GM19193 (cell line): ENCODE results near the gene FGD5.

Experiments used
- POLR2A ChIP-seq: IDR thresholded peaks from 4 replicates; pipeline ENCODE4 v1.6.1; 2011; ENCODE audit not compliant: insufficient read depth, insufficient read length; ENCODE audit errors: extremely low read depth

Gene FGD5

GRCh38 chr3:14799146-14799545 is 19.6 kb upstream of the FGD5 start:
- TF ChIP-seq POLR2A = no peak

- TF ChIP-seq POLR2A = no peak
Observed at GRCh38 chr3:14801031-14801430, 17.7 kb upstream of the FGD5 start.

GRCh38 chr3:14801668-14802380 is 16.9 kb upstream of the FGD5 start:
- no peak for TF ChIP-seq POLR2A

- TF ChIP-seq POLR2A = no peak
Observed at GRCh38 chr3:14802381-14802731, 16.4 kb upstream of the FGD5 start.

GRCh38 chr3:14803101-14803980 is 15.4 kb upstream of the FGD5 start:
- TF ChIP-seq POLR2A = no peak

- no peak for TF ChIP-seq POLR2A
Observed at GRCh38 chr3:14803981-14804834, 14.6 kb upstream of the FGD5 start.

GRCh38 chr3:14804835-14805780 is 13.7 kb upstream of the FGD5 start:
- no peak for TF ChIP-seq POLR2A

GRCh38 chr3:14805961-14806537 is 12.7 kb upstream of the FGD5 start:
- no peak for TF ChIP-seq POLR2A

- no peak for TF ChIP-seq POLR2A
Observed at GRCh38 chr3:14806641-14807263, 12.0 kb upstream of the FGD5 start.

- no peak for TF ChIP-seq POLR2A
Observed at GRCh38 chr3:14808025-14808424, 10.7 kb upstream of the FGD5 start.

- TF ChIP-seq POLR2A = no peak
Observed at GRCh38 chr3:14808502-14809266, 10.1 kb upstream of the FGD5 start.

GRCh38 chr3:14810070-14810791 is 8.5 kb upstream of the FGD5 start:
- TF ChIP-seq POLR2A = no peak
